ENCODE data around the gene SSB. TPM values are rescaled to one million over a fixed set of nuclear protein-coding genes. Genes with fewer than 3 reads are reported as not detected.

The SSB gene
- total and polyA plus RNA-seq, 8 donors = 30.7 to 94.2 (median 55.4) TPM

- intact Hi-C loops (cut with DNase I; ENCODE audit: low total_unique reads) = no loop called here
- Histone ChIP-seq H3K4me1 (peaks cover 8 to 26% (median 17%) of the 10 kb centered on the region in 4 donors), H3K9me3 (no peaks in the 10 kb centered on the region), H3K4me3 (no peak overlapping the region), H3K36me3 (peaks cover 0 to 7% (median 4%) of the 10 kb centered on the region in 4 donors), H3K27me3 (no peaks in the 10 kb centered on the region), H3K27ac (no peak overlapping the region)
- no peak for TF ChIP-seq POLR2A (IDR thresholded peaks at IDR 0.05)
- no peak for TF ChIP-seq CTCF (IDR thresholded peaks at IDR 0.05)
- no peak for TF ChIP-seq POLR2AphosphoS5 (IDR thresholded peaks at IDR 0.05)
- WGBS, 5 donors = 65 to 77% (median 68%) methylated on average over 6 of the region's 6 CpGs
- peak; percentile 24 to 31 for DNase-seq
These were observed 2.2 kb upstream of the SSB start for GRCh38 chr2:169796441-169796840.

- no peaks in the 10 kb centered on the region for H3K9me3 ChIP-seq
- 84 to 94% (median 84%) methylated on average over 5 of the region's 5 CpGs for WGBS, 5 donors
- TF ChIP-seq CTCF (IDR thresholded peaks at IDR 0.05) = no peak
- no peak for TF ChIP-seq POLR2AphosphoS5 (IDR thresholded peaks at IDR 0.05)
- TF ChIP-seq EP300 (IDR thresholded peaks at IDR 0.05) = no peak
- no peak for TF ChIP-seq POLR2A (IDR thresholded peaks at IDR 0.05)
- H3K4me1 ChIP-seq = peaks cover 8 to 38% (median 22%) of the 10 kb centered on the region in 4 donors
- intact Hi-C loops (cut with DNase I; ENCODE audit: low total_unique reads) = no loop called here
- H3K27me3 ChIP-seq = no peaks in the 10 kb centered on the region
- no peak for DNase-seq
- H3K36me3 ChIP-seq = peaks cover 9 to 19% (median 14%) of the 10 kb centered on the region in 4 donors
- H3K27ac ChIP-seq = no peak overlapping the region
- H3K4me3 ChIP-seq = no peak overlapping the region
These were observed 1.1 kb upstream of the SSB start for GRCh38 chr2:169797601-169798000.

GRCh38 chr2:169798397-169798717, 314 bp upstream of the SSB start:
- WGBS, 5 donors = 5 to 10% (median 7%) methylated on average over 4 of the region's 4 CpGs

GRCh38 chr2:169803480-169803879, 4.8 kb downstream of the SSB start:
- intact Hi-C loops (cut with DNase I; ENCODE audit: low total_unique reads) = no loop called here
- Histone ChIP-seq H3K36me3 (peaks cover 29 to 75% (median 60%) of the 10 kb centered on the region in 4 donors), H3K27me3 (no peaks in the 10 kb centered on the region), H3K4me1 (peaks cover 8 to 52% (median 24%) of the 10 kb centered on the region in 4 donors), H3K9me3 (no peaks in the 10 kb centered on the region), H3K4me3 (no peak overlapping the region), H3K27ac (no peak overlapping the region)
- DNase-seq = no peak
- TF ChIP-seq CTCF (IDR thresholded peaks at IDR 0.05) (no peak), POLR2AphosphoS5 (IDR thresholded peaks at IDR 0.05) (no peak), POLR2A (IDR thresholded peaks at IDR 0.05) (no peak), EP300 (IDR thresholded peaks at IDR 0.05) (no peak)
- WGBS, 5 donors = 93 to 95% (median 94%) methylated on average over 9 of the region's 9 CpGs

More at GRCh38 chr2:169798397-169798717, 314 bp upstream of the SSB start:
- no peak for DNase-seq
- Histone ChIP-seq H3K27ac (peak overlapping the region; percentile 85 to 91 (median 87)), H3K36me3 (peaks cover 10 to 26% (median 19%) of the 10 kb centered on the region in 4 donors), H3K4me3 (peak overlapping the region; percentile 74 to 93 (median 82)), H3K9me3 (no peaks in the 10 kb centered on the region), H3K27me3 (no peaks in the 10 kb centered on the region), H3K4me1 (peaks cover 8 to 43% (median 24%) of the 10 kb centered on the region in 4 donors)
- TF ChIP-seq CTCF (IDR thresholded peaks at IDR 0.05) (no peak), EP300 (IDR thresholded peaks at IDR 0.05) (no peak), POLR2AphosphoS5 (IDR thresholded peaks at IDR 0.05) (no peak), POLR2A (IDR thresholded peaks at IDR 0.05) (no peak)
- intact Hi-C loops (cut with DNase I; ENCODE audit: low total_unique reads) = no loop called here
